Left ventricle myocardium inferior (tissue), 1 donor: ENCODE results near the gene VEGFA. TPM values are rescaled to one million over a fixed set of nuclear protein-coding genes. Genes with fewer than 3 reads are reported as not detected.

Experiments used
- DNase-seq: peaks from one replicate; pipeline ENCODE4 v3.0.0-alpha.2; 2020
- H3K27ac ChIP-seq: fragments of 200-600 bp; replicated peaks from 2 replicates; pipeline ENCODE4 v1.8.0; 2021
- H3K27me3 ChIP-seq: fragments of 200-600 bp; 2 replicates; pipeline ENCODE4 v1.8.0; 2021; ENCODE audit warnings: low read depth
- H3K36me3 ChIP-seq: fragments of 200-600 bp; 2 replicates; pipeline ENCODE4 v1.8.0; 2021
- H3K4me1 ChIP-seq: fragments of 200-600 bp; 2 replicates; pipeline ENCODE4 v1.8.0; 2021
- H3K4me3 ChIP-seq: fragments of 200-600 bp; 2 replicates; pipeline ENCODE4 v1.8.0; 2021; ENCODE audit warnings: mild to moderate bottlenecking, moderate library complexity
- H3K9me3 ChIP-seq: fragments of 200-600 bp; replicated peaks from 2 replicates; pipeline ENCODE4 v1.8.0; 2021
- intact Hi-C: fragments of 100-400 bp; cut with micrococcal nuclease; formaldehyde crosslinking; loops from one replicate; pipeline ENCODE4 v1.11.0; 2022
- total RNA-seq: library from RNA; stranded (reverse); fragmentation: NEBNext Ultra II Directional; extraction: Animal tissue kit (Norgen Biotek cat#: 25700); gene quantifications from one replicate; pipeline ENCODE4 v1.2.1, GENCODE V29; 2021
- TF ChIP-seq, protein P1 (sequence below): fragments of 200-600 bp; IDR thresholded peaks from 2 replicates; pipeline ENCODE4 v1.8.0; 2021; ENCODE audit warnings: antibody characterized with exemption, mild to moderate bottlenecking, borderline replicate concordance
- donor health status: DM: no; HTN: yes; CAD: no; lungs with severe emphysema.

The VEGFA gene
- total RNA-seq, 1 donor from 2014 or later: 359 TPM

- no peaks in the 10 kb centered on the region for H3K36me3 ChIP-seq
- intact Hi-C loops: no loop called here
- no peak overlapping the region for H3K4me3 ChIP-seq
- TF ChIP-seq, protein P1, sequence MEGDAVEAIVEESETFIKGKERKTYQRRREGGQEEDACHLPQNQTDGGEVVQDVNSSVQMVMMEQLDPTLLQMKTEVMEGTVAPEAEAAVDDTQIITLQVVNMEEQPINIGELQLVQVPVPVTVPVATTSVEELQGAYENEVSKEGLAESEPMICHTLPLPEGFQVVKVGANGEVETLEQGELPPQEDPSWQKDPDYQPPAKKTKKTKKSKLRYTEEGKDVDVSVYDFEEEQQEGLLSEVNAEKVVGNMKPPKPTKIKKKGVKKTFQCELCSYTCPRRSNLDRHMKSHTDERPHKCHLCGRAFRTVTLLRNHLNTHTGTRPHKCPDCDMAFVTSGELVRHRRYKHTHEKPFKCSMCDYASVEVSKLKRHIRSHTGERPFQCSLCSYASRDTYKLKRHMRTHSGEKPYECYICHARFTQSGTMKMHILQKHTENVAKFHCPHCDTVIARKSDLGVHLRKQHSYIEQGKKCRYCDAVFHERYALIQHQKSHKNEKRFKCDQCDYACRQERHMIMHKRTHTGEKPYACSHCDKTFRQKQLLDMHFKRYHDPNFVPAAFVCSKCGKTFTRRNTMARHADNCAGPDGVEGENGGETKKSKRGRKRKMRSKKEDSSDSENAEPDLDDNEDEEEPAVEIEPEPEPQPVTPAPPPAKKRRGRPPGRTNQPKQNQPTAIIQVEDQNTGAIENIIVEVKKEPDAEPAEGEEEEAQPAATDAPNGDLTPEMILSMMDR: no peak
- peaks cover 5% of the 10 kb centered on the region for H3K27me3 ChIP-seq
- no peak for DNase-seq
- peak overlapping the region; percentile 54 for H3K27ac ChIP-seq
- no peaks in the 10 kb centered on the region for H3K9me3 ChIP-seq
- peaks cover 6% of the 10 kb centered on the region for H3K4me1 ChIP-seq
These were observed 26.2 kb upstream of the VEGFA start for GRCh38 chr6:43743682-43744381.

DNA sequence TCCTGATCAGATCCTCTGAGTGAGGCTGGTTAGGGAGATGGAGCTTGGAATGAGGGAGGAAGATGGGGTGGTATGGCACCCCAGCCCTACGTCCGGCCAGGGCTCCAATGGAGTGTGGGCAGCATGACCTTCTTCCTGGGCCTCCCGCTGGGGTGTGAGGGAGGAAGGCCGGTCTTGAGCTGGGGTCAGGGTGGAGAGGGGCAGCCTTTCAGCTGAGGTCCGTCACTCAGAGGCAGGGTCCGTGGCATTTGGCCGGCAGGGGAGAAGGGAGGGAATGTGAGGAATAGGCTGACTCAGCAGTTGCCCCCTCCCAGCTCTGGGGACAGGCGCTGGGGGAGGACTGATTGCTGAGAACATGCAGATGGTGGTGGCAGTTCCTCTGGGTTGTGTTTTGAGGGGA, 25.5 kb upstream of the VEGFA start:
- TF ChIP-seq, protein P1: no peak

DNA sequence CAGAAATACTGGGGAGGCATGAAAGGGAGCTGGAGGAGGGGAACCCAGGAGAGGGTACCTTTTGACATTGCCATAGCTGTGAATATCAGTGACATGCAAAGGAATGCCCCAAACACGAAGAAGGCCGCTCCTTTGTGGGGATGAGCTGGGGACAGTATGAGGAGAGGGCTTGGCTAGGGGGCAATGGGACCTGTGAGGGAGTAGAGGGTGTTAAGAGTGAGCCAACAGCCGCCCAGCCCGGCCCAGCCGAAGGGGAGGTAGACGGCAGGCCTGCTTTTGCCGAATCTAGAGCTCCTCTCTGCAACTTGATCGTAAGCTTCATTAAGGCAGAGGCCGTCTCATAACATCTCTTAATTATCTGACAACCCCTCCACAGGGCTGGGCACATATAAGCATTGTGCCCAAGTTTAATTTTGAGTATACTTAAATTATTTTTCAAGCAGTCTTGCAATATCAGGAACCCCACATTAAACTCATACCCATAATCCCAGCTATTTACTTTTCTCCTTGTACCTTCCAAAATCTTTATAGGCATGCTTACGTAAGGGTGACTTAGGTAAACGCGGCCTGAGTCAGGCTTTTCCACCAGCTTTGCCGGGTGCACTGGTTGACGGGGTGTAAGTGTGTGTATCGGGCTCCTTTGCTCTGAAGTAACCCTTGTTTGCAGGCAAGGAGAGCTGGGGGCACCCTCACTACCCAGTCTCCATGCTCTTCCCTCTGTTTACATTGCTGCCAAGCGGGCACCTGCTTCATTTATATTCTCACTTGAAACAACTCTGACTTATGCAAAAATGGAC, 24.9 kb upstream of the VEGFA start:
- Histone ChIP-seq H3K9me3 (no peaks in the 10 kb centered on the region), H3K27me3 (peaks cover 5% of the 10 kb centered on the region), H3K4me1 (no peaks in the 10 kb centered on the region), H3K4me3 (no peak overlapping the region), H3K27ac (no peak overlapping the region), H3K36me3 (no peaks in the 10 kb centered on the region)
- TF ChIP-seq, protein P1: no peak
- DNase-seq: no peak
- intact Hi-C loops: no loop called here

More for the DNA sequence above, 25.5 kb upstream of the VEGFA start:
- Histone ChIP-seq H3K36me3 (no peaks in the 10 kb centered on the region), H3K4me3 (no peak overlapping the region), H3K9me3 (no peaks in the 10 kb centered on the region), H3K4me1 (peaks cover 3% of the 10 kb centered on the region), H3K27me3 (peaks cover 5% of the 10 kb centered on the region), H3K27ac (no peak overlapping the region)
- no peak for DNase-seq
- intact Hi-C loops: no loop called here

DNA sequence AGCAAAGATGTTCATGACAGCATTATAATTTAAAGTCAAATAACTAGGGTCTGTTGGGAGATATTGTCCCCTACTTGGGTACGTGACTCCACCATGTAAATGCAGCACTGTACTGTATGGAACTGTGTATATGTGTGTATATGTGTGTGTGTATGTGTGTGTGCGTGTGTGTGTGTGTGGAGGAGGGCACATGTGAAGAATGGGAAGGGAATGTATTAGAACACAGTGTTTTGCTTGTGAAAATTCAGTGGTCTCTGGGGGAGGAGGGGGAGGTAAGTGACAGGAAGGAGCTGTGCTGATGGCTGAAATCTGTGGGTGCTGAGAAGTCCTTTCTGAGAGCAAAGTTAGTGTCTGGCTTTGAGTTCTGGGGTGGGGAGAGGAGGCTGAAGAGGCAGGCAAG, 23.9 kb upstream of the VEGFA start:
- Histone ChIP-seq H3K27ac (no peak overlapping the region), H3K27me3 (peaks cover 5% of the 10 kb centered on the region), H3K4me3 (no peak overlapping the region), H3K4me1 (no peaks in the 10 kb centered on the region), H3K36me3 (no peaks in the 10 kb centered on the region), H3K9me3 (no peaks in the 10 kb centered on the region)
- intact Hi-C loops: no loop called here
- DNase-seq: no peak
- TF ChIP-seq, protein P1: no peak

DNA sequence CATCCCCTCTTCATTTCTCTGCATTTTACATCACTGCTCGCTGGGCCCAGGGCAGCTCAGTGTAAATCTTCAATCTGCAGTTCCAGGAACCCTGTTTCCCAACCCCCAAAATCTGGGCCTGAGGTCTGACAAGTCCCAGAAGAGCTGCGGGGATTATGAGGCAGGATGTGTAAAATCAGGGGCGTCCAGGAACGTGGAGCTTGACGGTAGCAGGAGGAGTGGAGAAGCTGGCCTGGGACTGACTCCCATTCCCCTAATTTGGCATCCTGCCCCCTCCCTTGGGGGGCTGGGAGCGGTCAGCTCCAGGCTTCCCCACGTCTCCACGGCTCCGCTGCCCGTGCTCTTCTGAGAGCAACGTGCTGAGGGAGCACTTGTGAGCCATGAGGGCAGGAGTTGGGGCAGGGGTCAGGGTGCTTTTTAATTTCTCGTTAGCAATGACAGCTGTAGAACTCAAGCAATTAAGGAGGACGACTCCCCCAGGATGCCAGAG, 23.4 kb upstream of the VEGFA start:
- intact Hi-C loops: no loop called here
- H3K27ac ChIP-seq: peak overlapping the region; percentile 11
- DNase-seq: no peak
- TF ChIP-seq, protein P1: no peak
- no peak overlapping the region for H3K4me3 ChIP-seq
- no peaks in the 10 kb centered on the region for H3K4me1 ChIP-seq
- no peaks in the 10 kb centered on the region for H3K9me3 ChIP-seq
- peaks cover 5% of the 10 kb centered on the region for H3K27me3 ChIP-seq
- H3K36me3 ChIP-seq: no peaks in the 10 kb centered on the region
